Measurements from ENCODE around the gene SBK3. TPM values are rescaled to one million over a fixed set of nuclear protein-coding genes. Genes with fewer than 3 reads are reported as not detected.

Gene SBK3
- total and polyA plus RNA-seq, 2 of the 8 experiments (the other 6 are each of a cell fraction or from before 2014, with no cell fraction given): 0.76 to 1.5 TPM

GRCh38 chr19:55538132-55538531, 7.2 kb downstream of the SBK3 start:
- peaks cover 0 to 3% of the 10 kb centered on the region in 2 experiments for H4K20me1 ChIP-seq (replicated peaks in 1 of 2; ENCODE audit: control insufficient read depth in 1 of 2, insufficient read depth in 2 of 2, low read length in 2 of 2)
- H2BK12ac ChIP-seq (ENCODE audit: low read depth, low read length): no peak overlapping the region
- no peak for DNase-seq (ENCODE audit: low read depth in 1 of 2, low spot score in 2 of 2)
- no peak overlapping the region for H2BK15ac ChIP-seq (ENCODE audit: low read length)
- H3K4me3 ChIP-seq (ENCODE audit: extremely low read depth in 1 of 4, insufficient read depth in 2 of 4, low read depth in 3 of 4, low read length in 4 of 4): no peak overlapping the region
- H3K27me3 ChIP-seq (replicated peaks in 1 of 4; ENCODE audit: control insufficient read depth in 3 of 4, extremely low read depth in 1 of 4, insufficient read depth in 3 of 4, low read length in 3 of 4): no peaks in the 10 kb centered on the region; a peak in 2 of 7 replicates
- H3K4me1 ChIP-seq (replicated peaks in 1 of 4; ENCODE audit: control insufficient read depth in 3 of 4, insufficient read depth in 4 of 4, low read length in 3 of 4): peaks cover 0 to 17% (median 5%) of the 10 kb centered on the region in 4 experiments; a peak in 4 of 7 replicates
- ChIA-PET CTCF (ENCODE audit: partially characterized antibody) (interaction anchor here (1.2 to 1.7 kb wide), 2 partner anchors 15 to 95 kb away, joined by 3 read pairs; no protein-coding TSS in a partner anchor), POLR2A (ENCODE audit: partially characterized antibody) (interaction anchor here (0.9 kb wide), 1 partner anchor 20 kb away, joined by 3 read pairs; no protein-coding TSS in a partner anchor)
- H4K5ac ChIP-seq (ENCODE audit: insufficient read length, low read depth, low read length): peak overlapping the region; percentile 64
- H3K14ac ChIP-seq (ENCODE audit: insufficient read length): no peak overlapping the region
- WGBS, 2 experiments (ENCODE audit: extremely low coverage in 1 of 2, insufficient coverage in 1 of 2, insufficient read length in 1 of 2, insufficient replicate concordance in 2 of 2, low coverage in 1 of 2, low lambda C conversion rate in 2 of 2, missing lambda C conversion rate in 1 of 2): 77% methylated on average over 3 of the region's 5 CpGs; no CpG with 5 or more reads in 1 of the 2 experiments
- no peak overlapping the region for H2BK20ac ChIP-seq (ENCODE audit: low read length)
- H3K27ac ChIP-seq (ENCODE audit: low read depth, low read length): peak overlapping the region; percentile 51; the same call in 1 of the 2 replicates
- no peak for FAIRE-seq
- H2AK5ac ChIP-seq (ENCODE audit: low read depth, low read length): no peak overlapping the region
- H4K8ac ChIP-seq (ENCODE audit: extremely low read depth, insufficient read depth, low read length): no peak overlapping the region
- H3K23ac ChIP-seq (ENCODE audit: insufficient read length): no peak overlapping the region
- H3K79me1 ChIP-seq (ENCODE audit: low read depth, low read length): no peaks in the 10 kb centered on the region
- H3K9me3 ChIP-seq (ENCODE audit: insufficient read depth in 2 of 2, low read depth in 1 of 2, low read length in 1 of 2): no peaks in the 10 kb centered on the region
- no peak overlapping the region for H3K56ac ChIP-seq (replicated peaks; ENCODE audit: insufficient read length, low read depth, low read length)
- H2BK120ac ChIP-seq (replicated peaks; ENCODE audit: low read depth, low read length): peak overlapping the region; percentile 78
- no peaks in the 10 kb centered on the region for H3K79me2 ChIP-seq (ENCODE audit: control insufficient read depth in 1 of 2, insufficient read depth in 2 of 2, low read length in 2 of 2)
- no peak overlapping the region for H3K9ac ChIP-seq (replicated peaks in 1 of 4; ENCODE audit: extremely low read depth in 1 of 4, low read depth in 3 of 4, low read length in 3 of 4)
- H3K36me3 ChIP-seq (ENCODE audit: control insufficient read depth in 2 of 4, insufficient read depth in 4 of 4, low read length in 3 of 4): no peaks in the 10 kb centered on the region; a peak in 1 of 8 replicates
- peaks cover 14% of the 10 kb centered on the region; the same call in 1 of the 2 replicates for H3K23me2 ChIP-seq (ENCODE audit: low read depth, low read length)
- H2AFZ ChIP-seq (ENCODE audit: low read length): no peak overlapping the region
- H3K4me2 ChIP-seq (ENCODE audit: insufficient read depth in 1 of 2, low read depth in 2 of 2, low read length in 2 of 2): 0 out of 4 replicates have a peak overlapping the region, but pooled peaks of 1 of the 2 experiments have one; percentile 29
- H3K18ac ChIP-seq (ENCODE audit: extremely low read depth, low read length): peak overlapping the region; percentile 48; the same call in 1 of the 2 replicates
- no peak overlapping the region for H4K91ac ChIP-seq (replicated peaks; ENCODE audit: insufficient read length, low read length)
- H2BK5ac ChIP-seq (ENCODE audit: low read depth, low read length): peak overlapping the region; percentile 71; the same call in 1 of the 2 replicates
- H3K4ac ChIP-seq (replicated peaks; ENCODE audit: insufficient read length, low read depth, low read length): no peak overlapping the region
- TF ChIP-seq GTF2F1 (IDR thresholded peaks at IDR 0.05; ENCODE audit: borderline replicate concordance, low read depth, low read length) (no peak), SP1 (IDR thresholded peaks at IDR 0.05; ENCODE audit: low read depth, low read length) (no peak), KDM4A (IDR thresholded peaks at IDR 0.05; ENCODE audit: low read depth, low read length, severe bottlenecking) (no peak), SP2 (IDR thresholded peaks at IDR 0.05; ENCODE audit: low read length) (no peak), BCL11A (IDR thresholded peaks at IDR 0.05; ENCODE audit: low read depth in 2 of 2, low read length in 2 of 2) (no peak), HDAC6 (IDR thresholded peaks at IDR 0.05; ENCODE audit: low read depth, low read length) (no peak), CTBP2 (IDR thresholded peaks at IDR 0.05; ENCODE audit: borderline replicate concordance, insufficient read depth, insufficient read length, low read length) (no peak), NANOG (IDR thresholded peaks at IDR 0.05; ENCODE audit: insufficient read depth, low read depth, low read length, poor library complexity, severe bottlenecking) (no peak), CREB1 (IDR thresholded peaks at IDR 0.05) (no peak), CTCF (IDR thresholded peaks at IDR 0.05; ENCODE audit: control extremely low read depth in 1 of 3, insufficient read depth in 1 of 3, low read depth in 1 of 3, low read length in 3 of 3) (no peak)
